HUES6 (cell line): ENCODE measurements around the gene VOPP1.

Experiments used
- H3K27ac ChIP-seq: 2 replicates; pipeline ENCODE4 v1.7.0; 2013; ENCODE audit warnings: low read depth, mild to moderate bottlenecking, low read length, inconsistent platforms
- H3K27me3 ChIP-seq: 2 replicates; pipeline ENCODE4 v1.6.1; 2013; ENCODE audit warnings: low read length; ENCODE audit not compliant: control insufficient read depth, insufficient read depth
- H3K36me3 ChIP-seq: 2 replicates; pipeline ENCODE4 v1.6.1; 2013; ENCODE audit warnings: low read length; ENCODE audit not compliant: control insufficient read depth, insufficient read depth
- H3K4me1 ChIP-seq: 2 replicates; pipeline ENCODE4 v1.6.1; 2013; ENCODE audit warnings: low read length; ENCODE audit not compliant: control insufficient read depth, insufficient read depth
- H3K4me3 ChIP-seq: 2 replicates; pipeline ENCODE4 v1.5.1; 2013; ENCODE audit warnings: low read depth, low read length
- H3K9ac ChIP-seq: one replicate; pipeline ENCODE4 v1.6.1; 2013; ENCODE audit warnings: mild to moderate bottlenecking, low read length
- H3K9me3 ChIP-seq: 2 replicates; pipeline ENCODE4 v1.6.1; 2013; ENCODE audit warnings: low read depth, low read length; ENCODE audit not compliant: control insufficient read depth, insufficient read depth

The VOPP1 gene

GRCh38 chr7:55485501-55486191 lies 86.7 kb downstream of the VOPP1 start:
- H3K4me1 ChIP-seq, result no peaks in the 10 kb centered on the region
- no peaks in the 10 kb centered on the region for H3K27me3 ChIP-seq
- H3K27ac ChIP-seq, result no peak overlapping the region
- peaks cover 29% of the 10 kb centered on the region for H3K36me3 ChIP-seq
- no peaks in the 10 kb centered on the region for H3K9me3 ChIP-seq
- no peak overlapping the region for H3K9ac ChIP-seq
- no peak overlapping the region for H3K4me3 ChIP-seq

- H3K36me3 ChIP-seq, result peaks cover 22% of the 10 kb centered on the region
- H3K27me3 ChIP-seq, result no peaks in the 10 kb centered on the region
- no peak overlapping the region for H3K9ac ChIP-seq
- H3K9me3 ChIP-seq, result no peaks in the 10 kb centered on the region
- H3K4me3 ChIP-seq, result no peak overlapping the region
- no peak overlapping the region for H3K27ac ChIP-seq
- no peaks in the 10 kb centered on the region for H3K4me1 ChIP-seq
Observed at GRCh38 chr7:55484834-55485233, 87.5 kb downstream of the VOPP1 start.

- H3K27ac ChIP-seq, result no peak overlapping the region
- H3K9ac ChIP-seq, result no peak overlapping the region
- peaks cover 16% of the 10 kb centered on the region for H3K36me3 ChIP-seq
Observed at GRCh38 chr7:55484241-55484640, 88.1 kb downstream of the VOPP1 start.

GRCh38 chr7:55483046-55483445 lies 89.3 kb downstream of the VOPP1 start:
- no peaks in the 10 kb centered on the region for H3K27me3 ChIP-seq
- no peaks in the 10 kb centered on the region for H3K9me3 ChIP-seq
- no peak overlapping the region for H3K4me3 ChIP-seq
- no peak overlapping the region for H3K9ac ChIP-seq
- peaks cover 7% of the 10 kb centered on the region for H3K36me3 ChIP-seq
- H3K4me1 ChIP-seq, result no peaks in the 10 kb centered on the region
- H3K27ac ChIP-seq, result no peak overlapping the region

More at GRCh38 chr7:55484241-55484640, 88.1 kb downstream of the VOPP1 start:
- Histone ChIP-seq H3K4me1 (no peaks in the 10 kb centered on the region), H3K4me3 (no peak overlapping the region), H3K9me3 (no peaks in the 10 kb centered on the region), H3K27me3 (no peaks in the 10 kb centered on the region)

GRCh38 chr7:55481155-55481554 lies 91.1 kb downstream of the VOPP1 start:
- H3K27ac ChIP-seq, result no peak overlapping the region
- H3K9ac ChIP-seq, result no peak overlapping the region
- peaks cover 13% of the 10 kb centered on the region; the same call in 1 of the 2 replicates for H3K36me3 ChIP-seq
- no peaks in the 10 kb centered on the region for H3K9me3 ChIP-seq
- no peaks in the 10 kb centered on the region for H3K27me3 ChIP-seq
- no peak overlapping the region for H3K4me3 ChIP-seq
- H3K4me1 ChIP-seq, result no peaks in the 10 kb centered on the region

GRCh38 chr7:55478700-55479099 lies 93.6 kb downstream of the VOPP1 start:
- Histone ChIP-seq H3K27ac (no peak overlapping the region), H3K36me3 (peaks cover 21% of the 10 kb centered on the region), H3K4me3 (no peak overlapping the region)

GRCh38 chr7:55477781-55478374 lies 94.4 kb downstream of the VOPP1 start:
- no peaks in the 10 kb centered on the region for H3K4me1 ChIP-seq
- no peak overlapping the region for H3K27ac ChIP-seq

More at GRCh38 chr7:55478700-55479099, 93.6 kb downstream of the VOPP1 start:
- Histone ChIP-seq H3K9ac (no peak overlapping the region), H3K9me3 (no peaks in the 10 kb centered on the region), H3K27me3 (no peaks in the 10 kb centered on the region), H3K4me1 (no peaks in the 10 kb centered on the region)

GRCh38 chr7:55476852-55477780 lies 95.2 kb downstream of the VOPP1 start:
- Histone ChIP-seq H3K27ac (no peak overlapping the region; the same call in 1 of the 2 replicates), H3K36me3 (peaks cover 22% of the 10 kb centered on the region), H3K4me1 (no peaks in the 10 kb centered on the region), H3K4me3 (no peak overlapping the region), H3K9me3 (no peaks in the 10 kb centered on the region), H3K27me3 (no peaks in the 10 kb centered on the region), H3K9ac (no peak overlapping the region)

More at GRCh38 chr7:55477781-55478374, 94.4 kb downstream of the VOPP1 start:
- no peaks in the 10 kb centered on the region for H3K9me3 ChIP-seq
- no peaks in the 10 kb centered on the region for H3K27me3 ChIP-seq
- no peak overlapping the region for H3K4me3 ChIP-seq
- no peak overlapping the region for H3K9ac ChIP-seq
- H3K36me3 ChIP-seq, result peaks cover 23% of the 10 kb centered on the region

- Histone ChIP-seq H3K9me3 (no peaks in the 10 kb centered on the region), H3K36me3 (peaks cover 22% of the 10 kb centered on the region), H3K4me1 (no peaks in the 10 kb centered on the region), H3K9ac (no peak overlapping the region), H3K27me3 (no peaks in the 10 kb centered on the region), H3K4me3 (no peak overlapping the region), H3K27ac (no peak overlapping the region)
Observed at GRCh38 chr7:55475855-55476803, 96.2 kb downstream of the VOPP1 start.
